Measurements from ENCODE around the gene MICAL2.

DNA sequence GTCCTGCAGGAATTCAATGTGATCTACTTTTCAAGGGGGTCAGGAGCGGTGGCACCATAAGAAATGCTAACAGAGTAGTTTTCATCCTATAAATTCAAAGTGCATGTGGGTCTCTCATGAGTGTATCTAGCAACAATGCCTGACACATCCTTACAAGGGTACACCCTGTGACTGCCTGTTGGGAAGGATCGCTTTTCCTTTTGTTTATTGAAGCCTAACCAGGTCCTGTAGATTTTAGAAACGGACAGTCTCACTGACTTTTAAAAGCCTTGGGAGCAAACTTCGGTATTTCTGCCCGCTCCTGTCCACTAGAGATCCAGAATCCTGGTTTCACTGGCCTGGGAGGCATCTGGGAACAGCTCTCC is 102.4 kb downstream of the MICAL2 start:
- TF ChIP-seq, protein P1, sequence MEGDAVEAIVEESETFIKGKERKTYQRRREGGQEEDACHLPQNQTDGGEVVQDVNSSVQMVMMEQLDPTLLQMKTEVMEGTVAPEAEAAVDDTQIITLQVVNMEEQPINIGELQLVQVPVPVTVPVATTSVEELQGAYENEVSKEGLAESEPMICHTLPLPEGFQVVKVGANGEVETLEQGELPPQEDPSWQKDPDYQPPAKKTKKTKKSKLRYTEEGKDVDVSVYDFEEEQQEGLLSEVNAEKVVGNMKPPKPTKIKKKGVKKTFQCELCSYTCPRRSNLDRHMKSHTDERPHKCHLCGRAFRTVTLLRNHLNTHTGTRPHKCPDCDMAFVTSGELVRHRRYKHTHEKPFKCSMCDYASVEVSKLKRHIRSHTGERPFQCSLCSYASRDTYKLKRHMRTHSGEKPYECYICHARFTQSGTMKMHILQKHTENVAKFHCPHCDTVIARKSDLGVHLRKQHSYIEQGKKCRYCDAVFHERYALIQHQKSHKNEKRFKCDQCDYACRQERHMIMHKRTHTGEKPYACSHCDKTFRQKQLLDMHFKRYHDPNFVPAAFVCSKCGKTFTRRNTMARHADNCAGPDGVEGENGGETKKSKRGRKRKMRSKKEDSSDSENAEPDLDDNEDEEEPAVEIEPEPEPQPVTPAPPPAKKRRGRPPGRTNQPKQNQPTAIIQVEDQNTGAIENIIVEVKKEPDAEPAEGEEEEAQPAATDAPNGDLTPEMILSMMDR (IDR thresholded peaks at IDR 0.05; ENCODE audit: low read depth, low read length), result no peak
- no peak for TF ChIP-seq EZH2phosphoT487 (IDR thresholded peaks at IDR 0.05; ENCODE audit: low read depth)
